Kidney (tissue), 14 donors: ENCODE results near the gene MYADM. TPM values are rescaled to one million over a fixed set of nuclear protein-coding genes. Genes with fewer than 3 reads are reported as not detected.
"Not testable (repeated sequence)": the region's sequence is repeated elsewhere in the genome, so short reads cannot be mapped to it uniquely, and the experiment has no call there.

ENCODE experiments used
- DNase-seq, 5 donors: peaks; one replicate each; pipeline ENCODE4 v3.0.0-alpha.2; 2013 to 2020
- FAIRE-seq: peaks from 2 replicates; lab custom pipeline; 2012; peaks lifted over from hg19 to GRCh38; lab: Jason Lieb, UNC
- H3K27ac ChIP-seq, 2 donors: one replicate each; pipeline ENCODE4 v1.7.0; 2013; ENCODE audit warnings: low read depth in 2 of 2, low read length in 2 of 2, inconsistent platforms in 1 of 2
- H3K27me3 ChIP-seq: one replicate; pipeline ENCODE4 v1.7.1; 2013; ENCODE audit warnings: low read length, inconsistent platforms; ENCODE audit not compliant: control insufficient read depth, insufficient read depth
- H3K36me3 ChIP-seq, 3 donors: one replicate each; pipeline versions ENCODE4 v1.7.0 to v1.7.1; 2013; ENCODE audit warnings: low read length in 3 of 3, control low read depth in 1 of 3, inconsistent platforms in 1 of 3; ENCODE audit not compliant: insufficient read depth in 3 of 3, control insufficient read depth in 2 of 3
- H3K4me1 ChIP-seq, 3 donors: one replicate each; pipeline versions ENCODE4 v1.7.0 to v1.7.1; 2013; ENCODE audit warnings: low read length in 3 of 3, inconsistent platforms in 1 of 3, low read depth in 1 of 3; ENCODE audit not compliant: control insufficient read depth in 2 of 3, insufficient read depth in 2 of 3
- H3K4me3 ChIP-seq, 3 donors: one replicate each; pipeline versions ENCODE4 v1.7.0 to v1.8.1; 2013; ENCODE audit warnings: low read length in 3 of 3, control low read depth in 1 of 3, inconsistent platforms in 1 of 3
- H3K9ac ChIP-seq, 3 donors: one replicate each; pipeline versions ENCODE4 v1.7.0 to v1.7.1; 2013; ENCODE audit warnings: low read length in 3 of 3, control low read depth in 1 of 3, inconsistent platforms in 1 of 3
- H3K9me3 ChIP-seq, 3 donors: one replicate each; pipeline versions ENCODE4 v1.7.0 to v1.7.1; 2013; ENCODE audit warnings: low read length in 3 of 3, control low read depth in 1 of 3, inconsistent platforms in 1 of 3; ENCODE audit not compliant: control insufficient read depth in 2 of 3, insufficient read depth in 1 of 3
- CTCF ChIP-seq: IDR thresholded peaks from 3 replicates; pipeline ENCODE4 v1.5.1; 2012; ENCODE audit warnings: mild to moderate bottlenecking, moderate library complexity, borderline replicate concordance; ENCODE audit not compliant: insufficient read depth; ENCODE audit errors: extremely low read depth
- intact Hi-C: fragments of 100-400 bp; cut with DNase I; formaldehyde crosslinking; loops from one replicate; pipeline ENCODE4 v1.11.1; 2022
- polyA plus RNA-seq: library from polyadenylated mRNA; stranded (reverse); fragments of 350-450 nt; fragmentation: Illumina TruSeq; extraction: RNeasy Lipid Tissue Mini Kit (QIAGEN cat#74804); gene quantifications from one replicate; pipeline ENCODE4 v1.2.3, GENCODE V29; 2014; ENCODE audit warnings: low read depth, low replicate concordance; ENCODE audit not compliant: insufficient read depth
- total RNA-seq: library from RNA; stranded (reverse); fragmentation: NEBNext Ultra II Directional; extraction: Animal tissue kit (Norgen Biotek cat#: 25700); gene quantifications from one replicate; pipeline ENCODE4 v1.2.1, GENCODE V29; 2021
- donor health status: control.
- donor health status: control.
- donor health status: control.
- donor health status: control.
- donor health status: control.
- donor health status: DM: yes; HTN: yes; CAD: no.
- donor health status: Normal renal cell carcinoma (clear cell type).

MYADM gene
- total and polyA plus RNA-seq, 2 donors from 2014 or later: 13.1 to 90.3 TPM

GRCh38 chr19:53826876-53827275 lies 40.8 kb upstream of the MYADM start:
- Histone ChIP-seq H3K9me3 (no peaks in the 10 kb centered on the region), H3K4me3 (no peak overlapping the region), H3K9ac (no peak overlapping the region), H3K27ac (no peak overlapping the region), H3K4me1 (no peaks in the 10 kb centered on the region), H3K27me3 (no peaks in the 10 kb centered on the region), H3K36me3 (no peaks in the 10 kb centered on the region)
- no peak for TF ChIP-seq CTCF
- DNase-seq (no peak), FAIRE-seq (no peak)
- intact Hi-C loops: no loop called here

GRCh38 chr19:53828531-53828930 lies 39.2 kb upstream of the MYADM start:
- H3K4me1 ChIP-seq: no peaks in the 10 kb centered on the region
- H3K9me3 ChIP-seq: no peaks in the 10 kb centered on the region
- no peak for TF ChIP-seq CTCF
- H3K4me3 ChIP-seq: no peak overlapping the region
- H3K36me3 ChIP-seq: no peaks in the 10 kb centered on the region
- peaks cover 3% of the 10 kb centered on the region for H3K27me3 ChIP-seq
- intact Hi-C loops: no loop called here
- H3K27ac ChIP-seq: no peak overlapping the region
- peak in 1 of 5 donors; percentile 3 for DNase-seq
- no peak for FAIRE-seq
- H3K9ac ChIP-seq: no peak overlapping the region

- H3K4me1 ChIP-seq, H3K4me3 ChIP-seq, H3K36me3 ChIP-seq, intact Hi-C loops, H3K9ac ChIP-seq, H3K9me3 ChIP-seq, FAIRE-seq, H3K27me3 ChIP-seq, H3K27ac ChIP-seq: not testable (repeated sequence)
- DNase-seq: peak in 1 of 5 donors; percentile 6
Observed at GRCh38 chr19:53832861-53833260, 34.8 kb upstream of the MYADM start.

GRCh38 chr19:53838446-53838845 lies 29.2 kb upstream of the MYADM start:
- H3K27ac ChIP-seq, DNase-seq, H3K9ac ChIP-seq, H3K36me3 ChIP-seq, H3K9me3 ChIP-seq, H3K4me3 ChIP-seq, intact Hi-C loops, FAIRE-seq, H3K4me1 ChIP-seq, H3K27me3 ChIP-seq: not testable (repeated sequence)

GRCh38 chr19:53840241-53840640 lies 27.4 kb upstream of the MYADM start:
- H3K4me1 ChIP-seq, H3K36me3 ChIP-seq, H3K9me3 ChIP-seq, FAIRE-seq, H3K27ac ChIP-seq, H3K27me3 ChIP-seq, H3K4me3 ChIP-seq, DNase-seq, H3K9ac ChIP-seq: not testable (repeated sequence)
- intact Hi-C loops: loop anchor here (10.0 kb wide), 1 partner anchor 185 kb away; no protein-coding TSS in a partner anchor

- not testable (repeated sequence) for H3K9ac ChIP-seq, FAIRE-seq, DNase-seq, H3K27ac ChIP-seq, H3K36me3 ChIP-seq, H3K4me1 ChIP-seq, H3K27me3 ChIP-seq, H3K9me3 ChIP-seq, H3K4me3 ChIP-seq
- intact Hi-C loops: loop anchor here (10.0 kb wide), 1 partner anchor 184 kb away; no protein-coding TSS in a partner anchor
Observed at GRCh38 chr19:53840914-53841313, 26.8 kb upstream of the MYADM start.
